Epithelial cell of proximal tubule (primary cell): ENCODE measurements around the gene RSPH4A. TPM values are rescaled to one million over a fixed set of nuclear protein-coding genes. Genes with fewer than 3 reads are reported as not detected.

Source experiments
- DNase-seq: peaks from one replicate; pipeline ENCODE4 v3.0.0-alpha.2; 2011; ENCODE audit warnings: low read depth
- H3K4me3 ChIP-seq: 2 replicates; pipeline ENCODE4 v1.5.1; 2011; ENCODE audit warnings: low read depth, mild to moderate bottlenecking, low read length
- CTCF ChIP-seq: conservative IDR thresholded peaks from 2 replicates; pipeline ENCODE4 v1.5.1; 2012; ENCODE audit warnings: low read depth, mild to moderate bottlenecking, low read length
- total RNA-seq: library from RNA; depleted of rRNA; stranded (reverse); fragments of >200 nt; gene quantifications from 2 replicates; pipeline ENCODE4 v1.2.3, GENCODE V29; 2015

Gene RSPH4A
- total RNA-seq, 1 donor from 2014 or later, result not detected

GRCh38 chr6:116672306-116672705, 56.0 kb downstream of the RSPH4A start:
- TF ChIP-seq CTCF, result no peak
- no peak overlapping the region for H3K4me3 ChIP-seq
- no peak for DNase-seq

GRCh38 chr6:116676021-116676420, 59.7 kb downstream of the RSPH4A start:
- TF ChIP-seq CTCF, result no peak
- H3K4me3 ChIP-seq, result no peak overlapping the region
- DNase-seq, result no peak

GRCh38 chr6:116680880-116681672, 64.8 kb downstream of the RSPH4A start, which contains the start of gene KPNA5:
TSS of gene KPNA5 (plus strand) at chr6:116681211. CDS start at chr6:116681335, 124 bp downstream.
- no peak for TF ChIP-seq CTCF
- H3K4me3 ChIP-seq, result peak within 1 kb of the TSS; percentile 65
- no peak for DNase-seq

GRCh38 chr6:116682334-116682712, 66.0 kb downstream of the RSPH4A start:
- no peak for TF ChIP-seq CTCF
- H3K4me3 ChIP-seq, result peak overlapping the region; percentile 65
- DNase-seq, result no peak

Other genes starting within 250 kb of the RSPH4A start
- 25.0 and 36.1 TPM in 2 replicates for gene DSE, start 245.5 kb upstream of the RSPH4A start, total RNA-seq
- 0.35 and 4.8 TPM in 2 replicates for gene CALHM6, start 155.1 kb upstream of the RSPH4A start, total RNA-seq
- 0.07 and 0.12 TPM in 2 replicates for gene CALHM5, start 104.8 kb upstream of the RSPH4A start, total RNA-seq
- not detected in 2 replicates for gene TRAPPC3L, start 70.8 kb upstream of the RSPH4A start, total RNA-seq
- not detected in 2 replicates for gene CALHM4, start 62.7 kb upstream of the RSPH4A start, total RNA-seq
- gene RWDD1, start 45.0 kb upstream of the RSPH4A start, total RNA-seq, result 25.2 and 39.7 TPM in 2 replicates
- 11.6 and 15.6 TPM in 2 replicates for gene ZUP1, start 52.3 kb downstream of the RSPH4A start, total RNA-seq
- 2.5 and 2.9 TPM in 2 replicates for gene KPNA5, start 64.7 kb downstream of the RSPH4A start, total RNA-seq
- 0.23 and 0.80 TPM in 2 replicates for gene FAM162B, start 149.2 kb downstream of the RSPH4A start, total RNA-seq
- not detected in 2 replicates for gene GPRC6A, start 212.6 kb downstream of the RSPH4A start, total RNA-seq